Upper lobe of left lung (tissue), 4 donors: ENCODE data around the gene GRB10.

Experiments used
- CTCF ChIP-seq, 6 experiments: fragments of 450-650 bp in 4 of 6; fragments of 200-600 bp in 2 of 6; sonication (generic) in 2 of 6; IDR thresholded peaks; one replicate each; pipeline ENCODE4 v1.5.1; 2016 to 2019; ENCODE audit warnings: antibody characterized with exemption in 6 of 6
- POLR2AphosphoS5 ChIP-seq, 2 donors: sonication (generic); formaldehyde crosslinking; IDR thresholded peaks; one replicate each; pipeline ENCODE4 v1.5.1; 2017; ENCODE audit warnings: antibody characterized with exemption in 2 of 2

- TF ChIP-seq POLR2AphosphoS5 (IDR thresholded peaks at IDR 0.05) (no peak), CTCF (IDR thresholded peaks at IDR 0.05) (no peak)
Measured at GRCh38 chr7:50822706-50823105, 40.0 kb upstream of the GRB10 start.
